ENCODE data around the gene FFAR3. TPM values are rescaled to one million over a fixed set of nuclear protein-coding genes. Genes with fewer than 3 reads are reported as not detected.

FFAR3 gene
- total and polyA plus RNA-seq, 9 of the 15 experiments (the other 6 are each of a cell fraction or from before 2014, with no cell fraction given), result not detected

GRCh38 chr19:35403116-35403760, 45.0 kb downstream of the FFAR3 start (continued):
- TF ChIP-seq ZNF780A (CRISPR knock-in tag; IDR thresholded peaks at IDR 0.05) (no peak), ID3 (CRISPR knock-in tag; IDR thresholded peaks at IDR 0.05) (no peak), ID3 (tag; IDR thresholded peaks at IDR 0.05) (peak; percentile 69; the same call in 1 of the 2 replicates), CC2D1A (IDR thresholded peaks at IDR 0.05) (no peak), HDAC3 (IDR thresholded peaks at IDR 0.05; ENCODE audit: borderline replicate concordance, partially characterized antibody) (no peak), ESRRA (IDR thresholded peaks at IDR 0.05; ENCODE audit: borderline replicate concordance, low read depth) (peak; percentile 83), ZNF449 (CRISPR knock-in tag; IDR thresholded peaks at IDR 0.05) (peak; percentile 71; the same call in 1 of the 2 replicates), RAD21 (CRISPR knock-in tag; conservative IDR thresholded peaks at IDR 0.05 in 1 of 2, IDR thresholded peaks at IDR 0.05 in 1 of 2) (peak in 1 of 2 experiments; percentile 16; a peak in 2 of 4 replicates), NR2C1 (IDR thresholded peaks at IDR 0.05) (no peak), NR2C1 (tag; IDR thresholded peaks at IDR 0.05) (peak; percentile 62), NCOR1 (IDR thresholded peaks at IDR 0.05) (no peak), DPF2 (IDR thresholded peaks at IDR 0.05) (0 out of 2 replicates have a peak, but pooled peaks have one; percentile 14), TAF9B (IDR thresholded peaks at IDR 0.05; ENCODE audit: partially characterized antibody) (no peak), USF2 (CRISPR knock-in tag; IDR thresholded peaks at IDR 0.05) (no peak), ILF3 (IDR thresholded peaks at IDR 0.05; ENCODE audit: borderline replicate concordance) (no peak), ZNF239 (CRISPR knock-in tag; IDR thresholded peaks at IDR 0.05) (0 out of 2 replicates have a peak, but pooled peaks have one; percentile 19), CHD4 (IDR thresholded peaks at IDR 0.05; ENCODE audit: insufficient read depth, insufficient replicate concordance, low read depth, low read length, poor library complexity, severe bottlenecking) (no peak), RNF2 (IDR thresholded peaks at IDR 0.05) (no peak), GMEB1 (CRISPR knock-in tag; IDR thresholded peaks at IDR 0.05) (no peak; the same call in 1 of the 2 replicates), KAT2B (IDR thresholded peaks at IDR 0.05; ENCODE audit: low read depth, low read length) (no peak), FOSL1 (tag; conservative IDR thresholded peaks at IDR 0.05) (peak; percentile 31; the same call in 1 of the 2 replicates), NEUROD1 (IDR thresholded peaks at IDR 0.05; ENCODE audit: borderline replicate concordance, low read depth, low read length, partially characterized antibody) (no peak), SNIP1 (IDR thresholded peaks at IDR 0.05; ENCODE audit: low read depth) (no peak), MEIS2 (IDR thresholded peaks at IDR 0.05; ENCODE audit: partially characterized antibody) (peak; percentile 63)
